Cortex of kidney (tissue), 1 donor: ENCODE data around the gene CD19.
A peak's percentile ranks its signal among the peaks of the same experiment; 100 is the strongest.
"Not testable (repeated sequence)": the region's sequence is repeated elsewhere in the genome, so short reads cannot be mapped to it uniquely, and the experiment has no call there.

Experiments
- DNase-seq: peaks from one replicate; lab custom pipeline; 2025; lab: John Stamatoyannopoulos, UW

CD19 gene

GRCh38 chr16:28936784-28937155, 5.0 kb downstream of the CD19 start:
- DNase-seq, result no peak

GRCh38 chr16:28937222-28937876, 5.6 kb downstream of the CD19 start:
- no peak for DNase-seq

GRCh38 chr16:28938721-28939120, 7.0 kb downstream of the CD19 start:
- no peak for DNase-seq

GRCh38 chr16:28939825-28940224, 8.1 kb downstream of the CD19 start:
- not testable (repeated sequence) for DNase-seq

DNA sequence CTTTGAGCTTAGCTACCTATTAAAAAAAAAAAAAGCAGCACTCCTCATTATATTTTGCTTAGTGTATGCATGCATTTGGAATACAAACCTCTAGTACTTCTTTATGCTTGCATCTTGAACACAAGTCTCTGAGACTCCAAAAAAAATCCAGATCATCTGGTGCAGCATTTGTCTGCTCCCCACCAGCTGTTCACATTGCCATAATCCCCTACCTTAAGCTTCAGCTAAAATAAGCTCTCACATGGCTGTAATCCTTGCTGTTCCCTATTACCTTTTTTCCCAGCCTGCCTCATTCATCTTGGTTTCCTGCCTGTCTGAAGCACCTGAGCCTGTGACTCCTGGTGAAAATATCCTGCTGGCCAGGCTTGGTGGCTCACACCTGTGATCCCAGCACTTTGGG, 11.5 kb downstream of the CD19 start:
- DNase-seq, result no peak

DNA sequence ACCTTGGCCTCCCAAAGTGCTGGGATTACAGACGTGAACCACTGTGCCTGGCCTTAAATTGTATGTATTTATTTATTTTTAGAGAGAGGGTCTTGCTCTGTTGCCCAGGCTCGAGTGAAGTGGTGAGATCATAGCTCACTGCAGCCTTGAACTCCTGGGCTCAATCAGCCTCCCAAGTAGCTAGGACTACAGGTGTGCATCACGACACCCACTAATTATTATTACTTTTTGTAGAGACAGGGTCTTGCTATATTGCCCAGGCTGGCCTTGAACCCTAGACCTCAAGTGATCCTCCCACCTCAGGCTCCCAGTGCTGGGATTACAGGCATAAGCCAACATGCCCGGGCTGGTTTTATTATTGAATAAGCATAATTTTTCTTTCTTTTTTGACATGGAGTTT, 14.9 kb downstream of the CD19 start:
- DNase-seq, result no peak

DNA sequence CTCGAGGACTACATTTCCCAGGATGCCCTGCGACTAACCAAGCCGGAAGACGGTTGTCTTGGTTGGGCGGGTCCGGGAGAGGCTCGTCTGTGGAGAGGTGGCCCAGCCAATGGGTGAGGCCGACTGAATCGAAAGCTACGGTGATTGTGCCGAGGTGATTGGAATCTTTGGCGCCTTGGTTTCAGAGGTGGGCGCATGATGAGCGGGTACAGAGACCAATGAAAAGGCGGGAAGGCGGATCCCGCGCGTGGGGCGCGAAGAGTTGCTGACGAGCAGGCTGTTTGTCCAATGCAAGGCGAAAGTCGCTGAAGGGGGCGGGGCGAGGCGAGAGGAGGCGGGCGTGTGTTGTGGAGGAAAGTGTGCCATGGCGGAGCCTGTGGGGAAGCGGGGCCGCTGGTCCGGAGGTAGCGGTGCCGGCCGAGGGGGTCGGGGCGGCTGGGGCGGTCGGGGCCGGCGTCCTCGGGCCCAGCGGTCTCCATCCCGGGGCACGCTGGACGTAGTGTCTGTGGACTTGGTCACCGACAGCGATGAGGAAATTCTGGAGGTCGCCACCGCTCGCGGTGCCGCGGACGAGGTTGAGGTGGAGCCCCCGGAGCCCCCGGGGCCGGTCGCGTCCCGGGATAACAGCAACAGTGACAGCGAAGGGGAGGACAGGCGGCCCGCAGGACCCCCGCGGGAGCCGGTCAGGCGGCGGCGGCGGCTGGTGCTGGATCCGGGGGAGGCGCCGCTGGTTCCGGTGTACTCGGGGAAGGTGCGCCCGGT, 19.1 kb downstream of the CD19 start, which contains the start of gene NFATC2IP:
TSS of gene NFATC2IP (plus strand) at position 290 of the 762 bp plus-strand sequence. CDS start at position 365, 75 bp downstream.
- DNase-seq, result no peak

GRCh38 chr16:28951410-28951943, 19.7 kb downstream of the CD19 start:
- no peak for DNase-seq

GRCh38 chr16:28958216-28958615, 26.4 kb downstream of the CD19 start:
- no peak for DNase-seq

- DNase-seq, result no peak
These were observed 27.1 kb downstream of the CD19 start for GRCh38 chr16:28958836-28959235.

DNA sequence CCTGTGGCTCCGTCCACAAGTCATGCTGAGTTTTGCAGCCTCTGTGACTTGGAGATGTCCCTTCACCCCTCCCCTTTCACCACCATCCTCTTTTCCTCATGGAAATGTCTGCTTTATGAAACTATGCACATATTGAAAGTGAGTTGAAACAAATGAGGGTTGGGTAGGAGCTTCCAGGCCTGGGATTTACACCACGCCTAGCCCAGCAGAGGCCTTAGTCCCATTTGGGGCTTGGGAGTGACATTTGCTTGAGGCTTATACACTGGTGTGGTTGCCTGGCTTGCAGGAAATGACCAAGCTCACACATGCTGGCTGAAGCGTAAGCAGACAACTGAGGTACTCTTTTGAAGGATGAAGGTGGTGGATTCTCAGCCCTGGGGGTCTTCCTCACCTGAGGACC, 32.3 kb downstream of the CD19 start:
- DNase-seq, result no peak

DNA sequence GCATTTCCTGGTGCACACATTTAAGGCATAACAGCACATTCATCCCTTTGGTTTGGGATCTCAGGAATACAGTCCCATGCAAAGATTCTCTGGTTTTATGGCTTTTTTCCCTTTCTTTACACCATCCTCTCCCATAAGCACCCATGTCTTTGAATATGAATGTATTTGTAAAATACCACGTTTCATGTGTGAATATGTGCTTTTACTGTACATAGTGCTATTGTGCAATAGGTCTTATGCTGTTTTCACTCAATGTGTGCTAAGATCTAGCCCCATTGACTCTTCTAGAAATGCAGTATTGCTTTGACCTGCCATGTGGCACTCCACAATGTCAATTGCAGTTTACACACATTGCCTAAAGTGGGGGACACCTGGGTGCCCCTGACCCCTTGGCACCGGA, 32.7 kb downstream of the CD19 start:
- DNase-seq, result no peak

DNA sequence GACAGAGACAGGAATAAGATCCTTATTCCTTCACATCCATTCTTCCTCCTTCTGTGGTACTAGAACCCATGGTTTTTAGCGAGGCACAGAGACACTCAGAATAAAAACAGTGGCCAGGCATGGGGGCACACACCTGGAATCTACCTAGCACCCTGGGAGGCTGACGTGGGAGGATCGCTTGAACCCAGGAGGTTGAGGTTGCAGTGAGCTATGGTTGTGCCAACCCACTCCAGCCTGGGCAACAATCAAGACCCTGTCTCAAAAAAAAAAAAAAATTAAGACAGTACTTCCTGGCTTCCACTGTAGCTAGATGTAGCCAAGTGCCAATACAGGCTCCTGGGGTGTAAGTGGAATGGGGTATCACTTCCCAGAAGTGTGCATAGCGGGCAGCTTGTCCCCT, 35.4 kb downstream of the CD19 start:
- DNase-seq, result no peak

DNA sequence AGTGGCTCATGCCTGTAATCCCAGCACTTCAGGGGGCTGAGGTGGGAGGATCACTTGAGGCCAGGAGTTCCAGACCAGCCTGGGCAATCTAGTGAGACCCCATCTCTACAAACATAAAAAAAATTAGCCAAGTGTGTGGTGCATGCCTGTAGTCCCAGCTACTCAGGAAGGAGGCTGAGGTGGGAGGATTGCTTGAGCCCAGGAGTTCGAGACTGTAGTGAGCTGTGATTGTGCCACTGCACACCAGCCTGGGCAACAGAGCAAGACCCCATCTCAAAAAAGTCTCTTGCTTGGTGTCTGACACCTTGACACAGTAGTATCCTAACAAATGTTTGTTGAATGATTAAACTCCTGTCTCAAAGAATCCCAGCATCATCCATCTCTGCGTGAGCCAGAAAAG, 37.9 kb downstream of the CD19 start:
- not testable (repeated sequence) for DNase-seq

DNA sequence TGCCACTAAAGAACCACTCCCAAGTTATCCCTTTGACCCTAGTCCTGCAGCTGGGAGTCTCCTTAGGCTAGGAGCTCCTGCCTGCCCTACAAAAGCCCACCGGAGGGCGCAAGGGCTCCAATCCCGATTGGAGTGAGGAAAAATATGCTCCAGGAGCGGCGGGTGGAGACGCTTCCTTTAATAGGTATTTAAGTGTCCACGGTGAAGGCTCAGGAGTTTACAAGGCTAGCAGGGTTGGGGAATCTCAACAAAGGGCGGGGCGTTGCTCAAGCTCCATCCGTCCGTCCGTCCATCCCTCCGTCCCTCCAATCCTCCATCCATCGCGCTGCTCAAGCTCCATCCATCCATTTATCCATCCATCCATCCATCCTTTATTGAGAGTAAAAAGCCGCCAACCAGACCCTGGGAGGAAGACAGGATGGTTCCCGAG, 42.3 kb downstream of the CD19 start:
- DNase-seq, result no peak

- DNase-seq, result peak; percentile 38
These were observed 42.8 kb downstream of the CD19 start, which contains the start of gene SPNS1 for GRCh38 chr16:28974437-28975157. Gene SPNS1 (plus strand): TSS chr16:28974778. CDS start chr16:28975152, 374 bp downstream.

DNA sequence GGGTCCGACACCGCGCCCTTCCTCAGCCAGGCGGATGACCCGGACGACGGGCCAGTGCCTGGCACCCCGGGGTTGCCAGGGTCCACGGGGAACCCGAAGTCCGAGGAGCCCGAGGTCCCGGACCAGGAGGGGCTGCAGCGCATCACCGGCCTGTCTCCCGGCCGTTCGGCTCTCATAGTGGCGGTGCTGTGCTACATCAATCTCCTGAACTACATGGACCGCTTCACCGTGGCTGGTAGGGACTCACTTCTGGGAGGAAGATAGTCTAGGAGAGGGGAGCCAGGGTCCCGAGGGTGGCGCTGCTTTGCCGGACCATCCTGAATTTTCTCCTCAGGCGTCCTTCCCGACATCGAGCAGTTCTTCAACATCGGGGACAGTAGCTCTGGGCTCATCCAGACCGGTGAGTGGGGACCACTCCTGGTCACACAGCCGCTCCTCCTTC, 43.4 kb downstream of the CD19 start:
- DNase-seq, result no peak

DNA sequence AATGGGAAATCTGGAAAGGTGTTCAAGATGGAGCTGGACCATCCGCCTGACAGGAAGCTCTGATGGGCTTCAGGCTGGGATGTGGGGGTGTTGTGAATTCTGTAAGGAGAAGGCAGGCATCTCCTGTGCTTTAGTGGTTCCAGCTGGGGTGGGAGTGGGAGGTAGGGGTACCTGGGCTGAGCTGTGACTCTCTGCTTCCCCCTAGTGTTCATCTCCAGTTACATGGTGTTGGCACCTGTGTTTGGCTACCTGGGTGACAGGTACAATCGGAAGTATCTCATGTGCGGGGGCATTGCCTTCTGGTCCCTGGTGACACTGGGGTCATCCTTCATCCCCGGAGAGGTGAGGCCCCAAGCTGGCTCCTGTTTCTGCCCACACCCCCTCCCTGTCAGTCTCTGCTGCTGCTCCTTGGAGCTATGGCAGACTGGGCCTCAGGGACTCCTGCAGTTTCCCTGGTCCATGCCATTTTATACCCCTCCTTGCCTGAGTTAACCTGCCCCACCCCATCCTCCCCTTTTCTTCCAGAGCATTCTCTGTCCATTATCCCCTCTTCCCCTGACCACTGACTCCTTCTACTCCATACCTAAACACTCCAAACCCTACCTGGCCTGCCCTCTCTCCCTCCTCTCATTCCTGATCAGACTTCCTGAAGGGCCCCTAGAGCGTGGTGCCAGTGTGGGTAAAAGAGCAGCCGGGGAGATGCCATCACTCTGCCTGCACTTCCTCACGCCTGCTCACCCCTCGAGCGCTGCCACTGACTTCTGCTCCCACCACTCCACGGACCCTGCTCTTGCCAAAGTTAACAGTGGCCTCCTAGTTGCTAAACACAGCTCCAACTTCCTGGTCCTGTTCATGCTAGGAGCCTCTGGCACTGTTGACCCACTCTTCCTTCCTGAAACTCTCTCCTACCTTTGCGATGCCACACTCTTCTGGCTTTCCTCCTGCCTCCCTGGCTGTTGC, 46.2 kb downstream of the CD19 start:
- DNase-seq, result no peak

DNA sequence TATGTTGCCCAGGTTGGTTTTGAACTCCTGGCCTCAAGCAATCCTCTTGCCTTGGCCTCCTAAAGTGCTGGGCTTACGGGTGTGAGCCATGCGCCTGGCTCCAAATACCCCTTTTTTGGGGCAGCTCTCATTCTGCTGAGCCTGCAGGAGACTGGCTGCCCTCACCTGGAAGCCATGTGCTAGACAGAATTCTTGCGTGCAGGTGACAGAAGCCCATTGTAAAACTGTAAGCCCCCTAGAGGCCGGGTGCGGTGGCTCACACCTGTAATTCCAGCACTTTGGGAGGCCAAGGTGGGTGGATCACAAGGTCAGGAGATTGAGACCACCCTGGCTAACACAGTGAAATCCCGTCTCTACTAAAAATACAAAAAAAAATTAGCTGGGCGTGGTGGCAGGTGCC, 48.6 kb downstream of the CD19 start:
- not testable (repeated sequence) for DNase-seq

- no peak for DNase-seq
These were observed 49.2 kb downstream of the CD19 start for GRCh38 chr16:28980929-28981328.

- DNase-seq, result no peak
These were observed 49.7 kb downstream of the CD19 start for GRCh38 chr16:28981517-28981916.
